Measurements from ENCODE around the gene DEUP1.

DEUP1 gene

DNA sequence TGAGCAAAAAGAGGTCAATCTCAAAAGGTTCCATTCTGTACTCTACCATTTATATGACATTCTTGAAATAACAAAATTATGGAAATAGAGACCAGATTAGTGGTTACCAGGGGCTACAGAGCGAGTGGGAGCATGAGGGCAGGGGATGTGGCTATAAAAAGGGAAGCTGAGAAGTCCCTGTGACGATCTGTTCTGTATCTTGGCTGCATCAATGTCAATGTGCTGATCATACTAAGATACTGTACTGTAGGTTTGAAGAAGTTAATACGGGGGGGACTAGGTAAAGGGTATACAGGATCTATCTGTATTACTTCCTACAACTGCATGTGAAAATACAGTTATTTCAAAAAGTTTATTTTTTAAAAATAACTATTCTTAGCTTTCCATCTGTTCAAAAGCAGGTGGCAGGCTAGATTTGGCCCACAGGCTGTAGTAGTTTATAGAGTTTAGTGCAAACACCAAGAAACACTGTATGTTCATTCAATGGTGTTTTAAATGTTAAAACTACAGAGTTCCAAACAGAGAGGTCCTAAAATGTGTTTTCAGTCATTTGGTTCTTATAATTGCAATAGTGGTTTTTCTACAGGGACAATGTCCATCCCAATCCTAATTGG is 134.5 kb downstream of the DEUP1 start:
- Histone ChIP-seq H3K4me3 (ENCODE audit: low read depth in 1 of 2, low read length in 2 of 2) (no peak overlapping the region), H2AFZ (ENCODE audit: low read depth, low read length) (no peak overlapping the region), H3K79me2 (ENCODE audit: insufficient read depth, low read length) (no peaks in the 10 kb centered on the region), H3K27ac (ENCODE audit: low read length) (no peak overlapping the region), H3K27me3 (ENCODE audit: insufficient read depth, low read length, poor library complexity) (no peaks in the 10 kb centered on the region), H3K4me2 (ENCODE audit: insufficient read depth, low read length) (no peak overlapping the region), H3K36me3 (ENCODE audit: insufficient read depth, low read length) (no peaks in the 10 kb centered on the region), H3K9ac (ENCODE audit: low read depth, low read length) (no peak overlapping the region), H3K9me3 (ENCODE audit: insufficient read depth, low read length, severe bottlenecking) (no peaks in the 10 kb centered on the region), H4K20me1 (ENCODE audit: insufficient read depth, low read length) (no peaks in the 10 kb centered on the region), H3K4me1 (ENCODE audit: insufficient read depth, low read length) (no peaks in the 10 kb centered on the region)
- ATAC-seq (ENCODE audit: insufficient read depth, low read depth), result no peak
- TF ChIP-seq, protein P1, sequence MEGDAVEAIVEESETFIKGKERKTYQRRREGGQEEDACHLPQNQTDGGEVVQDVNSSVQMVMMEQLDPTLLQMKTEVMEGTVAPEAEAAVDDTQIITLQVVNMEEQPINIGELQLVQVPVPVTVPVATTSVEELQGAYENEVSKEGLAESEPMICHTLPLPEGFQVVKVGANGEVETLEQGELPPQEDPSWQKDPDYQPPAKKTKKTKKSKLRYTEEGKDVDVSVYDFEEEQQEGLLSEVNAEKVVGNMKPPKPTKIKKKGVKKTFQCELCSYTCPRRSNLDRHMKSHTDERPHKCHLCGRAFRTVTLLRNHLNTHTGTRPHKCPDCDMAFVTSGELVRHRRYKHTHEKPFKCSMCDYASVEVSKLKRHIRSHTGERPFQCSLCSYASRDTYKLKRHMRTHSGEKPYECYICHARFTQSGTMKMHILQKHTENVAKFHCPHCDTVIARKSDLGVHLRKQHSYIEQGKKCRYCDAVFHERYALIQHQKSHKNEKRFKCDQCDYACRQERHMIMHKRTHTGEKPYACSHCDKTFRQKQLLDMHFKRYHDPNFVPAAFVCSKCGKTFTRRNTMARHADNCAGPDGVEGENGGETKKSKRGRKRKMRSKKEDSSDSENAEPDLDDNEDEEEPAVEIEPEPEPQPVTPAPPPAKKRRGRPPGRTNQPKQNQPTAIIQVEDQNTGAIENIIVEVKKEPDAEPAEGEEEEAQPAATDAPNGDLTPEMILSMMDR (IDR thresholded peaks at IDR 0.05; ENCODE audit: borderline replicate concordance, extremely low read depth, low read length, poor library complexity, severe bottlenecking), result no peak
- no peak for TF ChIP-seq EZH2 (IDR thresholded peaks at IDR 0.05; ENCODE audit: borderline replicate concordance, low read depth, low read length, severe bottlenecking)
- no peak for DNase-seq

DNA sequence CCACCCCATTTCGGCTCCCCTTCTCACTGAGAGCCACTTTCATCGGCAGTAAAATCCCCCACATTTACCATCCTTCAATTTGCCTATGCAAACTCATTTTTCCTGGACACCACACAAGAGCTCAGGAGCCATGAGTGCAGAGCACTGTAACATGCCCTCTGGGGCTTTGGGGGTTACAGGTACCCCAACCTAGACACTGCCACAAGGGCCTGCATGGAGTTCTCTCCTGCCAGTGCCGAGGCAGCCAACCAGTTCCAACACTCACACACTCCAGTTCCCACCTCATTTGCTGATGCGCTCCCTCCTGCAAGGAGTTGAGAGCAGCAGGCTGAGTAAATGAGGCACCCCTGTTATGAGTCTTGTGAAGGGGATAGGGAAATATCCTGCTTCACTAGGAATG is 136.5 kb downstream of the DEUP1 start:
- Histone ChIP-seq H3K9ac (ENCODE audit: low read depth, low read length) (no peak overlapping the region), H3K79me2 (ENCODE audit: insufficient read depth, low read length) (no peaks in the 10 kb centered on the region), H3K4me2 (ENCODE audit: insufficient read depth, low read length) (no peak overlapping the region), H3K27me3 (ENCODE audit: insufficient read depth, low read length, poor library complexity) (no peaks in the 10 kb centered on the region), H4K20me1 (ENCODE audit: insufficient read depth, low read length) (no peaks in the 10 kb centered on the region), H3K36me3 (ENCODE audit: insufficient read depth, low read length) (no peaks in the 10 kb centered on the region), H3K4me3 (ENCODE audit: low read depth in 1 of 2, low read length in 2 of 2) (no peak overlapping the region), H2AFZ (ENCODE audit: low read depth, low read length) (no peak overlapping the region), H3K4me1 (ENCODE audit: insufficient read depth, low read length) (no peaks in the 10 kb centered on the region), H3K9me3 (ENCODE audit: insufficient read depth, low read length, severe bottlenecking) (no peaks in the 10 kb centered on the region), H3K27ac (ENCODE audit: low read length) (no peak overlapping the region)
- DNase-seq (no peak), ATAC-seq (ENCODE audit: insufficient read depth, low read depth) (no peak)
- TF ChIP-seq, protein P1 (IDR thresholded peaks at IDR 0.05; ENCODE audit: borderline replicate concordance, extremely low read depth, low read length, poor library complexity, severe bottlenecking), result no peak
- no peak for TF ChIP-seq EZH2 (IDR thresholded peaks at IDR 0.05; ENCODE audit: borderline replicate concordance, low read depth, low read length, severe bottlenecking)

DNA sequence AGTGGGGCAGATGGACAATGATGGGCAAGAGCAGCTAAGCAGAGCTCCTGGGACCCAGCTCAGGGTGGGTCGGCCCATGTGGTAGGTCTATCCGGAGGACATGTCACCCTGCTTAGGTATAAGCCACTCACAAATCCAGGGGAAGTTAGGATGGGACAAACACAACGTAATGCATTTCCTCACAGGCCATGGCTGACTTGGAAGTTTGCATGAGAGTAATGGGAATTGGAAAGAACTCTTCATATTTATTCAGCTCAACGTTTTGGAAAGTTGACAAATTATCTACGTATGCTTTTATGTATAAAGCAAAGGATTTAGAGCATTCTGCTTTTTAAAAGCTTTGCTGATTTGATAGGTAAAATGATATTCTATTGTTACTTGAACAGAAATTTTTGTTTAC is 137.7 kb downstream of the DEUP1 start:
- no peaks in the 10 kb centered on the region for H3K79me2 ChIP-seq (ENCODE audit: insufficient read depth, low read length)
- no peak overlapping the region for H3K27ac ChIP-seq (ENCODE audit: low read length)
- no peak overlapping the region for H3K4me3 ChIP-seq (ENCODE audit: low read depth in 1 of 2, low read length in 2 of 2)
- H3K9me3 ChIP-seq (ENCODE audit: insufficient read depth, low read length, severe bottlenecking), result no peaks in the 10 kb centered on the region
- TF ChIP-seq, protein P1 (IDR thresholded peaks at IDR 0.05; ENCODE audit: borderline replicate concordance, extremely low read depth, low read length, poor library complexity, severe bottlenecking), result no peak
- no peak for TF ChIP-seq EZH2 (IDR thresholded peaks at IDR 0.05; ENCODE audit: borderline replicate concordance, low read depth, low read length, severe bottlenecking)
- H2AFZ ChIP-seq (ENCODE audit: low read depth, low read length), result no peak overlapping the region
- DNase-seq, result no peak
- no peaks in the 10 kb centered on the region for H3K27me3 ChIP-seq (ENCODE audit: insufficient read depth, low read length, poor library complexity)
- no peaks in the 10 kb centered on the region for H4K20me1 ChIP-seq (ENCODE audit: insufficient read depth, low read length)
- H3K4me1 ChIP-seq (ENCODE audit: insufficient read depth, low read length), result no peaks in the 10 kb centered on the region
- H3K36me3 ChIP-seq (ENCODE audit: insufficient read depth, low read length), result no peaks in the 10 kb centered on the region
- no peak for ATAC-seq (ENCODE audit: insufficient read depth, low read depth)
- H3K4me2 ChIP-seq (ENCODE audit: insufficient read depth, low read length), result no peak overlapping the region
- no peak overlapping the region for H3K9ac ChIP-seq (ENCODE audit: low read depth, low read length)

All from DND-41 (cell line).